ENCODE measurements around the gene TEX11.
"Not testable (repeated sequence)": the region's sequence is repeated elsewhere in the genome, so short reads cannot be mapped to it uniquely, and the experiment has no call there.

The TEX11 gene

GRCh38 chrX:70694339-70695122, 214.0 kb downstream of the TEX11 start:
- no peaks in the 10 kb centered on the region for H3K27me3 ChIP-seq (ENCODE audit: insufficient read depth, low read depth)
- H3K4me3 ChIP-seq (IDR thresholded peaks at IDR 0.05; ENCODE audit: insufficient read depth, low read depth, low read length): no peak overlapping the region
- H3K4me2 ChIP-seq: no peak overlapping the region

GRCh38 chrX:70679455-70679854, 229.1 kb downstream of the TEX11 start:
- H2AFZ ChIP-seq (ENCODE audit: low read depth); H4K20me1 ChIP-seq (ENCODE audit: insufficient read depth); H3K27me3 ChIP-seq (ENCODE audit: insufficient read depth, low read depth); H3K4me1 ChIP-seq (ENCODE audit: low read depth, poor library complexity, severe bottlenecking); H3K4me3 ChIP-seq (IDR thresholded peaks at IDR 0.05; ENCODE audit: insufficient read depth, low read depth, low read length); H3K9ac ChIP-seq; H3K27ac ChIP-seq; H3K79me2 ChIP-seq (ENCODE audit: insufficient read depth, low read depth); H3K4me2 ChIP-seq; H3K36me3 ChIP-seq (ENCODE audit: insufficient read depth): not testable (repeated sequence)

More at GRCh38 chrX:70694339-70695122, 214.0 kb downstream of the TEX11 start:
- no peaks in the 10 kb centered on the region for H3K4me1 ChIP-seq (ENCODE audit: low read depth, poor library complexity, severe bottlenecking)
- no peaks in the 10 kb centered on the region for H3K79me2 ChIP-seq (ENCODE audit: insufficient read depth, low read depth)
- H4K20me1 ChIP-seq (ENCODE audit: insufficient read depth): no peaks in the 10 kb centered on the region
- H3K27ac ChIP-seq: no peak overlapping the region
- no peaks in the 10 kb centered on the region for H3K36me3 ChIP-seq (ENCODE audit: insufficient read depth)
- H3K9ac ChIP-seq: no peak overlapping the region
- no peak overlapping the region for H2AFZ ChIP-seq (ENCODE audit: low read depth)
- TF ChIP-seq CTCF (conservative IDR thresholded peaks at IDR 0.05; ENCODE audit: low read depth, low read length): no peak

GRCh38 chrX:70675284-70675683, 233.2 kb downstream of the TEX11 start:
- Histone ChIP-seq H3K79me2 (ENCODE audit: insufficient read depth, low read depth) (no peaks in the 10 kb centered on the region), H3K4me3 (IDR thresholded peaks at IDR 0.05; ENCODE audit: insufficient read depth, low read depth, low read length) (no peak overlapping the region), H3K9ac (no peak overlapping the region)

GRCh38 chrX:70672326-70672725, 236.2 kb downstream of the TEX11 start:
- Histone ChIP-seq H3K36me3 (ENCODE audit: insufficient read depth) (no peaks in the 10 kb centered on the region), H3K27ac (no peak overlapping the region), H3K79me2 (ENCODE audit: insufficient read depth, low read depth) (no peaks in the 10 kb centered on the region), H3K4me1 (ENCODE audit: low read depth, poor library complexity, severe bottlenecking) (no peaks in the 10 kb centered on the region), H2AFZ (ENCODE audit: low read depth) (no peak overlapping the region), H3K9ac (no peak overlapping the region), H3K4me2 (no peak overlapping the region), H4K20me1 (ENCODE audit: insufficient read depth) (no peaks in the 10 kb centered on the region), H3K27me3 (ENCODE audit: insufficient read depth, low read depth) (no peaks in the 10 kb centered on the region), H3K4me3 (IDR thresholded peaks at IDR 0.05; ENCODE audit: insufficient read depth, low read depth, low read length) (no peak overlapping the region)
- TF ChIP-seq CTCF (conservative IDR thresholded peaks at IDR 0.05; ENCODE audit: low read depth, low read length): no peak

More at GRCh38 chrX:70675284-70675683, 233.2 kb downstream of the TEX11 start:
- H3K36me3 ChIP-seq (ENCODE audit: insufficient read depth): no peaks in the 10 kb centered on the region
- H3K4me1 ChIP-seq (ENCODE audit: low read depth, poor library complexity, severe bottlenecking): no peaks in the 10 kb centered on the region
- no peaks in the 10 kb centered on the region for H4K20me1 ChIP-seq (ENCODE audit: insufficient read depth)
- no peak overlapping the region for H3K4me2 ChIP-seq
- TF ChIP-seq CTCF (conservative IDR thresholded peaks at IDR 0.05; ENCODE audit: low read depth, low read length): no peak
- no peak overlapping the region for H3K27ac ChIP-seq
- H3K27me3 ChIP-seq (ENCODE audit: insufficient read depth, low read depth): no peaks in the 10 kb centered on the region
- no peak overlapping the region for H2AFZ ChIP-seq (ENCODE audit: low read depth)

- Histone ChIP-seq H3K27me3 (ENCODE audit: insufficient read depth, low read depth) (no peaks in the 10 kb centered on the region), H3K79me2 (ENCODE audit: insufficient read depth, low read depth) (no peaks in the 10 kb centered on the region), H3K4me2 (no peak overlapping the region), H3K27ac (no peak overlapping the region), H4K20me1 (ENCODE audit: insufficient read depth) (no peaks in the 10 kb centered on the region), H2AFZ (ENCODE audit: low read depth) (no peak overlapping the region), H3K9ac (no peak overlapping the region), H3K4me1 (ENCODE audit: low read depth, poor library complexity, severe bottlenecking) (no peaks in the 10 kb centered on the region), H3K36me3 (ENCODE audit: insufficient read depth) (no peaks in the 10 kb centered on the region), H3K4me3 (IDR thresholded peaks at IDR 0.05; ENCODE audit: insufficient read depth, low read depth, low read length) (no peak overlapping the region)
- TF ChIP-seq CTCF (conservative IDR thresholded peaks at IDR 0.05; ENCODE audit: low read depth, low read length): no peak
These were observed 239.4 kb downstream of the TEX11 start for GRCh38 chrX:70669120-70669519.

Measured in KMS-11 (cell line).